ENCODE measurements around the gene MTUS2. TPM values are rescaled to one million over a fixed set of nuclear protein-coding genes. Genes with fewer than 3 reads are reported as not detected.

Gene MTUS2
- total and polyA plus RNA-seq, 2 experiments from 2014 or later: 0.27 to 0.38 TPM

GRCh38 chr13:29527511-29527910 lies 707.4 kb downstream of the MTUS2 start:
- no peak overlapping the region for H3K27ac Mint-ChIP-seq
- H3K9me3 Mint-ChIP-seq: no peaks in the 10 kb centered on the region
- ATAC-seq (no peak), DNase-seq (ENCODE audit: low spot score) (no peak)
- Histone ChIP-seq H3K9me2 (ENCODE audit: insufficient read depth) (no peaks in the 10 kb centered on the region), H3K27ac (ENCODE audit: low read depth) (no peak overlapping the region), H3F3A (replicated peaks; ENCODE audit: low read depth) (no peaks in the 10 kb centered on the region), H4K20me1 (replicated peaks; ENCODE audit: insufficient read depth) (peaks cover 20% of the 10 kb centered on the region), H2AFZ (no peak overlapping the region), H3K4me2 (no peak overlapping the region), H3K27me3 (ENCODE audit: insufficient read depth) (no peaks in the 10 kb centered on the region), H3K4me1 (ENCODE audit: insufficient read depth) (no peaks in the 10 kb centered on the region), H3K4me3 (no peak overlapping the region), H3K36me3 (ENCODE audit: insufficient read depth) (peaks cover 46% of the 10 kb centered on the region), H3K79me2 (replicated peaks; ENCODE audit: insufficient read depth) (peaks cover 28% of the 10 kb centered on the region)
- H3K36me3 Mint-ChIP-seq (ENCODE audit: low read depth): peaks cover 88% of the 10 kb centered on the region
- no peak for TF ChIP-seq NANOG (IDR thresholded peaks at IDR 0.05; ENCODE audit: borderline replicate concordance)
- no peak for TF ChIP-seq JUNB (IDR thresholded peaks at IDR 0.05; ENCODE audit: unreplicated experiment)
- no peak for TF ChIP-seq CREB1 (CRISPR knock-in tag; IDR thresholded peaks at IDR 0.05; ENCODE audit: low read depth)
- H3K4me3 Mint-ChIP-seq: no peak overlapping the region
- peaks cover 8% of the 10 kb centered on the region for H3K27me3 Mint-ChIP-seq (ENCODE audit: insufficient read depth, low read depth, poor library complexity)
- no peaks in the 10 kb centered on the region for H3K4me1 Mint-ChIP-seq

DNA sequence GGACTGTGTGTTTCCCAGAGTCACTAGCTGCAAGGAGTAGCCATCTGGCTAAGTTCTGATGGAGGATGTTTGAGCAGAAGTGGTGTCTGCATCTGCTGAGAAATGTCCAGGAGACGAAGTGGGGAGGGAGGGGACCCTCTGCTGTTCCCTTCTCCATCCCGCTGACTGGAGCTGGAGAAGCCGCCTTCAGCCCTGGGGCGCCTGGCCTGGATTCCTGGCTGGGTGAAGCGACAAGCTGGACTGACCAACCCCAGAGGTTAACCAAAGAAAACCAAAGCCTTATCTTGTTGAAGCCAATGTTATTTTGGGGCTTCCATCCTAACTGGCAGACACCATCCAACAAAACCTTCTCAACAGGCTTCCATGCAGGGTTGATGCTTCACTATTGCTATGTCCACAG lies 707.8 kb downstream of the MTUS2 start:
- H2AFZ ChIP-seq: no peak overlapping the region
- H3F3A ChIP-seq (replicated peaks; ENCODE audit: low read depth): no peaks in the 10 kb centered on the region
- no peak for DNase-seq (ENCODE audit: low spot score)
- H3K27me3 Mint-ChIP-seq (ENCODE audit: insufficient read depth, low read depth, poor library complexity): peaks cover 8% of the 10 kb centered on the region
- H3K4me3 Mint-ChIP-seq: no peak overlapping the region
- H3K36me3 ChIP-seq (ENCODE audit: insufficient read depth): peaks cover 44% of the 10 kb centered on the region
- no peak overlapping the region for H3K27ac Mint-ChIP-seq
- no peaks in the 10 kb centered on the region for H3K4me1 ChIP-seq (ENCODE audit: insufficient read depth)
- ATAC-seq: no peak
- H3K4me2 ChIP-seq: no peak overlapping the region
- no peak overlapping the region for H3K4me3 ChIP-seq
- peaks cover 16% of the 10 kb centered on the region for H4K20me1 ChIP-seq (replicated peaks; ENCODE audit: insufficient read depth)
- peaks cover 88% of the 10 kb centered on the region for H3K36me3 Mint-ChIP-seq (ENCODE audit: low read depth)
- no peaks in the 10 kb centered on the region for H3K9me3 Mint-ChIP-seq
- peaks cover 28% of the 10 kb centered on the region for H3K79me2 ChIP-seq (replicated peaks; ENCODE audit: insufficient read depth)
- H3K4me1 Mint-ChIP-seq: no peaks in the 10 kb centered on the region
- H3K27me3 ChIP-seq (ENCODE audit: insufficient read depth): no peaks in the 10 kb centered on the region
- no peaks in the 10 kb centered on the region for H3K9me2 ChIP-seq (ENCODE audit: insufficient read depth)
- H3K27ac ChIP-seq (ENCODE audit: low read depth): no peak overlapping the region
- no peak for TF ChIP-seq JUNB (IDR thresholded peaks at IDR 0.05; ENCODE audit: unreplicated experiment)
- no peak for TF ChIP-seq ETS1 (IDR thresholded peaks at IDR 0.05)
- TF ChIP-seq EZH2phosphoT487 (IDR thresholded peaks at IDR 0.05; ENCODE audit: unreplicated experiment): no peak
- TF ChIP-seq, protein P1, sequence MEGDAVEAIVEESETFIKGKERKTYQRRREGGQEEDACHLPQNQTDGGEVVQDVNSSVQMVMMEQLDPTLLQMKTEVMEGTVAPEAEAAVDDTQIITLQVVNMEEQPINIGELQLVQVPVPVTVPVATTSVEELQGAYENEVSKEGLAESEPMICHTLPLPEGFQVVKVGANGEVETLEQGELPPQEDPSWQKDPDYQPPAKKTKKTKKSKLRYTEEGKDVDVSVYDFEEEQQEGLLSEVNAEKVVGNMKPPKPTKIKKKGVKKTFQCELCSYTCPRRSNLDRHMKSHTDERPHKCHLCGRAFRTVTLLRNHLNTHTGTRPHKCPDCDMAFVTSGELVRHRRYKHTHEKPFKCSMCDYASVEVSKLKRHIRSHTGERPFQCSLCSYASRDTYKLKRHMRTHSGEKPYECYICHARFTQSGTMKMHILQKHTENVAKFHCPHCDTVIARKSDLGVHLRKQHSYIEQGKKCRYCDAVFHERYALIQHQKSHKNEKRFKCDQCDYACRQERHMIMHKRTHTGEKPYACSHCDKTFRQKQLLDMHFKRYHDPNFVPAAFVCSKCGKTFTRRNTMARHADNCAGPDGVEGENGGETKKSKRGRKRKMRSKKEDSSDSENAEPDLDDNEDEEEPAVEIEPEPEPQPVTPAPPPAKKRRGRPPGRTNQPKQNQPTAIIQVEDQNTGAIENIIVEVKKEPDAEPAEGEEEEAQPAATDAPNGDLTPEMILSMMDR (conservative IDR thresholded peaks at IDR 0.05; ENCODE audit: low read depth in 2 of 2): no peak
- TF ChIP-seq NANOG (IDR thresholded peaks at IDR 0.05; ENCODE audit: borderline replicate concordance): no peak
- TF ChIP-seq ZNF114 (CRISPR knock-in tag; IDR thresholded peaks at IDR 0.05): no peak
- no peak for TF ChIP-seq CREB1 (CRISPR knock-in tag; IDR thresholded peaks at IDR 0.05; ENCODE audit: low read depth)
- no peak for TF ChIP-seq REST (IDR thresholded peaks at IDR 0.05; ENCODE audit: unreplicated experiment)
- no peak for TF ChIP-seq ZNF331 (CRISPR knock-in tag; IDR thresholded peaks at IDR 0.05; ENCODE audit: low read depth)
- TF ChIP-seq EZH2 (IDR thresholded peaks at IDR 0.05; ENCODE audit: low read depth, unreplicated experiment): no peak
- TF ChIP-seq STAT1 (IDR thresholded peaks at IDR 0.05; ENCODE audit: unreplicated experiment): no peak
